Thyroid gland (tissue), 4 donors: Measurements from ENCODE around the gene RAB31. TPM values are rescaled to one million over a fixed set of nuclear protein-coding genes. Genes with fewer than 3 reads are reported as not detected.

Source experiments
- DNase-seq, 2 donors: peaks; one replicate each; pipeline ENCODE4 v3.0.0-alpha.2; 2019
- H3K27ac ChIP-seq, 3 donors: fragments of 200-600 bp; sonication (generic); 1 replicate in 2 of 3; 2 replicates in 1 of 3; pipeline ENCODE4 v1.5.1; 2016 to 2019; ENCODE audit warnings: mild to moderate bottlenecking in 1 of 3, moderate library complexity in 1 of 3
- H3K27me3 ChIP-seq: fragments of 200-600 bp; sonication (generic); one replicate; pipeline ENCODE4 v1.5.1; 2019
- H3K36me3 ChIP-seq, 2 donors: fragments of 200-600 bp; sonication (generic); one replicate each; pipeline ENCODE4 v1.5.1; 2016 to 2019
- H3K4me1 ChIP-seq, 2 donors: fragments of 200-600 bp; sonication (generic); one replicate each; pipeline ENCODE4 v1.5.1; 2017 to 2019
- H3K4me3 ChIP-seq, 3 donors: fragments of 200-600 bp; sonication (generic); replicated peaks in 1 of 3; 1 replicate in 2 of 3; 2 replicates in 1 of 3; pipeline ENCODE4 v1.5.1; 2016; ENCODE audit warnings: mild to moderate bottlenecking in 1 of 3
- H3K9me3 ChIP-seq: fragments of 200-600 bp; sonication (generic); one replicate; pipeline ENCODE4 v1.5.1; 2017
- POLR2A ChIP-seq, 2 donors: fragments of 450-650 bp; IDR thresholded peaks; one replicate each; pipeline ENCODE4 v1.6.1; 2017; ENCODE audit warnings: antibody characterized with exemption in 2 of 2, mild to moderate bottlenecking in 2 of 2, moderate library complexity in 1 of 2
- WGBS, 2 donors: methylation state at CpG; one replicate each; pipeline ENCODE4 v1.1.5; 2017; 5-methylcytosine and 5-hydroxymethylcytosine counted together
- intact Hi-C: fragments of 100-400 bp; cut with DNase I; formaldehyde crosslinking; loops from one replicate; pipeline ENCODE4 v1.15.1; 2023
- total RNA-seq, 4 donors: library from RNA; depleted of rRNA; stranded (reverse); fragments of >200 nt; gene quantifications; one replicate each; pipeline ENCODE4 v1.2.3, GENCODE V29; 2016
- TF ChIP-seq, protein P1 (sequence below), 6 experiments: fragments of 200-600 bp in 3 of 6; fragments of 450-650 bp in 3 of 6; sonication (generic) in 3 of 6; IDR thresholded peaks; one replicate each; pipeline ENCODE4 v1.5.1; 2016 to 2019; ENCODE audit warnings: antibody characterized with exemption in 6 of 6, mild to moderate bottlenecking in 2 of 6, inconsistent platforms in 1 of 6, moderate library complexity in 1 of 6

Gene RAB31
- total RNA-seq, 4 donors from 2014 or later = 33.9 to 72.7 (median 40.8) TPM

DNA sequence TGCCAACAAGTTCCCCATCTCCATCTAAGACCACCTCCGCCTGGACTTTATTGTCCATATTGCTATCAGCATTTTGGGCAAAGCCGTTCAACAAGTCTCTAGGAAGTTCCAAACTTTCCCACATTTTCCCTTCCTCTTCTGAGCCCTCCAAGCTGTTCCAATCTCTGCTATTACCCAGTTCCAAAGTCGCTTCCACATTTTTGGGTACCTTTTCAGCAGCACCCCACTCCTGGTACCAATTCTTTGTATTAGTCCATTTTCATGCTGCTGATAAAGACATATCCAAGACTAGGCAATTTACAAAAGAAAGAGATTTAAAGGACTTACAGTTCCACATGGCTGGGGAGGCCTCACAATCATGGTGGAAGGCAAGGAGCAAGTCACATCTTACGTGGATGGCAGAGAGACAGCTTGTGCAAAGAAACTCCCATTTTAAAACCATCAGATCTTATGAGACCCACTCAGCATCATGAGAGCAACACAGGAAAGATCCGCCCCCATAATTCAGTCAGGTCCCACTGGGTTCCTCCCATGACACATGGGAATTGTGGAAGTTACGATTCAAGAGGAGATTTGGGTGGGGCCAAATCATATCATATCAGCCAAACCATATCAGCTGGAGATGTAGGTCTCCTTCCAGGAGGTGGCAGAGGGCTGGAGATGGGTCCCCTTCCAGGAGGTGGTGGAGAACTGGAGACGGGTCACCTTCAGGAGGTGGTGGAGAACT lies 157.8 kb downstream of the RAB31 start:
- Histone ChIP-seq H3K27ac (no peak overlapping the region), H3K27me3 (no peaks in the 10 kb centered on the region), H3K4me3 (no peak overlapping the region), H3K4me1 (peaks cover 0 to 10% of the 10 kb centered on the region in 2 donors), H3K36me3 (no peaks in the 10 kb centered on the region), H3K9me3 (no peaks in the 10 kb centered on the region)
- 94 to 95% methylated on average over 7 of the region's 7 CpGs for WGBS, 2 donors
- intact Hi-C loops = no loop called here
- DNase-seq = no peak
- no peak for TF ChIP-seq POLR2A (IDR thresholded peaks at IDR 0.05)
- TF ChIP-seq, protein P1, sequence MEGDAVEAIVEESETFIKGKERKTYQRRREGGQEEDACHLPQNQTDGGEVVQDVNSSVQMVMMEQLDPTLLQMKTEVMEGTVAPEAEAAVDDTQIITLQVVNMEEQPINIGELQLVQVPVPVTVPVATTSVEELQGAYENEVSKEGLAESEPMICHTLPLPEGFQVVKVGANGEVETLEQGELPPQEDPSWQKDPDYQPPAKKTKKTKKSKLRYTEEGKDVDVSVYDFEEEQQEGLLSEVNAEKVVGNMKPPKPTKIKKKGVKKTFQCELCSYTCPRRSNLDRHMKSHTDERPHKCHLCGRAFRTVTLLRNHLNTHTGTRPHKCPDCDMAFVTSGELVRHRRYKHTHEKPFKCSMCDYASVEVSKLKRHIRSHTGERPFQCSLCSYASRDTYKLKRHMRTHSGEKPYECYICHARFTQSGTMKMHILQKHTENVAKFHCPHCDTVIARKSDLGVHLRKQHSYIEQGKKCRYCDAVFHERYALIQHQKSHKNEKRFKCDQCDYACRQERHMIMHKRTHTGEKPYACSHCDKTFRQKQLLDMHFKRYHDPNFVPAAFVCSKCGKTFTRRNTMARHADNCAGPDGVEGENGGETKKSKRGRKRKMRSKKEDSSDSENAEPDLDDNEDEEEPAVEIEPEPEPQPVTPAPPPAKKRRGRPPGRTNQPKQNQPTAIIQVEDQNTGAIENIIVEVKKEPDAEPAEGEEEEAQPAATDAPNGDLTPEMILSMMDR (IDR thresholded peaks at IDR 0.05) = no peak

DNA sequence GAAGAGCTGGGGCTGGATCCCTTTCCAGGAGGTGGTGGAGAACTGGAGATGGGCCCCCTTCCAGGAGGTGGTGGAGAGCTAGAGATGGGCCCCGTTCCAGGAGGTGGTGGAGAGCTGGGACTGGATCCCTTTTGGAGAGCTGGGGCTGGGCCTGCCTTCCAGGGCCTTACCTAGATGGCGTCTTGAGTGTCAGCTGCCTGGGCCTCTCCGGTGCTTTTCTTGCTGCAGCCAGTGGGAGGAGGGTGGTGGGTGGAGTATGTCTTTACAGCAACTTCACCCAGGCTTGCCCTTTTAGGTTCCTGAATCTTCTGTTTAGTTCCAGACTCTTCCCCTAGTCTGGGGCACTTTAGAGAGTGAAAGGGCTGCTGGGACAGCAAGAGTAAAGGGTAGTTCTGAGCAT lies 158.5 kb downstream of the RAB31 start:
- Histone ChIP-seq H3K27me3 (no peaks in the 10 kb centered on the region), H3K9me3 (no peaks in the 10 kb centered on the region), H3K4me3 (no peak overlapping the region), H3K27ac (no peak overlapping the region), H3K36me3 (no peaks in the 10 kb centered on the region), H3K4me1 (peaks cover 0 to 10% of the 10 kb centered on the region in 2 donors)
- WGBS, 2 donors = 83 to 89% methylated on average over 3 of the region's 3 CpGs
- TF ChIP-seq, protein P1 (IDR thresholded peaks at IDR 0.05) = no peak
- no peak for TF ChIP-seq POLR2A (IDR thresholded peaks at IDR 0.05)
- no peak for DNase-seq
- intact Hi-C loops = no loop called here

DNA sequence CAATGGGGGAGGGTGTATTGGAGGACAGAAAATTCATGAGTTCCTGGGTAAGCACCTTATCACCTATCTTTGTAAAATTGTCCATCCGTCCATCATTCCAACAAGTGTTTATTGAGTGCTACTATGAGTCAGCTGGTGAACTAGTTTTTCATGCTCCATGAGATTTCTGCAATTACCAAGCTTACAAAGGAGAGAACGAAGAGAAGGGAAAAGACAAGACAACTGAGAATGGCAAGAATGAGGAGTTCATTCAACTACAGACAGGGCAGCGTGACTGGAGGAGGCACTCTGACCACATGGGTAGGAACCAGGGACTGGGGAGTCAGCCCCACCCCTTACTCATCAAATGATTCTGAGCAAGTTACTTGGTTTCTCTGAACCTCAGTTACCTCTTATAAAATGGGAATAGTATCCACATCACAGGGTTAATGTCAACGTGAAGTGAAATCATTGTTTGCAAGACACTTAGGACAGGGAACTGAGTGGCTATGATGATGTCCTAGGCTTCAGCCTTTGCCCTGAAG lies 159.0 kb downstream of the RAB31 start:
- Histone ChIP-seq H3K9me3 (no peaks in the 10 kb centered on the region), H3K27me3 (no peaks in the 10 kb centered on the region), H3K4me3 (no peak overlapping the region), H3K4me1 (peaks cover 0 to 10% of the 10 kb centered on the region in 2 donors), H3K36me3 (no peaks in the 10 kb centered on the region), H3K27ac (no peak overlapping the region)
- DNase-seq = no peak
- TF ChIP-seq, protein P1 (IDR thresholded peaks at IDR 0.05) = no peak
- TF ChIP-seq POLR2A (IDR thresholded peaks at IDR 0.05) = no peak
- WGBS, 2 donors = 84 to 91% methylated on average over 4 of the region's 4 CpGs
- intact Hi-C loops = no loop called here

DNA sequence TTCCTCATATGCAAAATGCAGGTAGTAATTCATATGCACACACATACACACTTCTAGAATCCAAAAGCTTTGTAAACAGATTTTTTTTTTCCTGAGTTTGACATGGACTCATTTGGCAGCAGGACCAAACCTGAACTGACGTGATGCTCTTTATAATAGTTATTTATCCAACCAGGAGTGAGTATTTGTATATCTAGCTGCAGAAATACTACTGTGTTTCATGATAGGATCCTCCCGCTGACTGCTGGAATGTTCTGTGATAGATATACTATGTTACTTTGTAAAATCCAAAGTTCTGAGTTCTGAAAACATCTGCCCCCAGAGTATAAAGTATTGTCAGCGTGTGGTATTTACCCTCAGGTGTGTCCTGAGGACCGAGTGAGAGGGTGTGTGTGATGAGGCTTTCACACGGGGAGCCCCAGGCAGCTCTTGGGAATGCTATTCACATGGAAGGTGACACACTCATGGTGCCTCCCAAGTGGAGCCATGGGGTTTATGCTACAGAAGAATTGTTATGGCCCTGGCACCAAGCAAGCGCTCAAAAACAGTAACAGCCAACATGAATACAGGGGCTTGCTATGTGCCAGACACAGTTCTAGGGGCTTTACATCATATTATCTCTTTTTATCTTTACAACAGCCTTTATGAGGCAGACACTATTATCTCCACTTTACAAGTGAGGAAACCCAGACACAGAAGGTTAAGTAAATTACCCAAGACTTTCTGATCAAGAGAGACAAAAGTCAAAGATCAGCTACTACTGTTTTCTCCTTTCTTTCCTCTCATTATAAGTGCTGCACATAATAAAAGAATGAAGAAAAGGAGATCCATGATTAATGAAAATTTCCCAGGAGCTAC lies 161.0 kb downstream of the RAB31 start:
- no peaks in the 10 kb centered on the region for H3K9me3 ChIP-seq
- H3K4me3 ChIP-seq = no peak overlapping the region
- H3K4me1 ChIP-seq = peaks cover 0 to 10% of the 10 kb centered on the region in 2 donors
- H3K27ac ChIP-seq = no peak overlapping the region
- TF ChIP-seq, protein P1 (IDR thresholded peaks at IDR 0.05) = no peak
- TF ChIP-seq POLR2A (IDR thresholded peaks at IDR 0.05) = no peak
- no peak for DNase-seq
- WGBS, 2 donors = 83 to 89% methylated on average over 6 of the region's 6 CpGs
- no peaks in the 10 kb centered on the region for H3K27me3 ChIP-seq
- intact Hi-C loops = no loop called here
- H3K36me3 ChIP-seq = no peaks in the 10 kb centered on the region
